Measurements from ENCODE around the gene LRRK1. TPM values are rescaled to one million over a fixed set of nuclear protein-coding genes. Genes with fewer than 3 reads are reported as not detected.

The LRRK1 gene
- polyA plus RNA-seq, 1 of the 3 experiments (the other 2 are of a cell fraction) = 6.9 TPM

DNA sequence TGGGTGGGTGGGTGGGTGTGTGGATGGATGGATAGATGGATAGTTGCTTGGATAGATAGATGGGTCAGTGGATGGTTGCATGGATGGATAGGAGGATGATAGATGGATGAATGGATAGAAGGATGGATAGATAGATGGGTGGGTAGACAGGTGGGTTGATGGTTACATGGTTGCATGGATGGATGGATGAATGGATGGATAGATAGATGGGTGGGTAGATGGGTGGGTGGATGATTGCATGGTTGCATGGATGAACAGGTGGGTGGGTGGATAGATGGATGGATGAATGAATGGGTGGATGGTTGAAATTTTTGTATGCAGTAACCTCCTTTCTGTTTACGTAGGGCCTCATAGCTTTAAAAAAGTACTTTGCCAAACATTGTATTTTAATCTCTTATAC is 79.5 kb downstream of the LRRK1 start (continued):
- TF ChIP-seq YY1 (IDR thresholded peaks at IDR 0.05; ENCODE audit: low read depth) (no peak), TCF12 (IDR thresholded peaks at IDR 0.05) (no peak), JUND (IDR thresholded peaks at IDR 0.05) (no peak), RCOR1 (IDR thresholded peaks at IDR 0.05; ENCODE audit: low read length) (no peak)
- TF ChIP-seq, protein P1, sequence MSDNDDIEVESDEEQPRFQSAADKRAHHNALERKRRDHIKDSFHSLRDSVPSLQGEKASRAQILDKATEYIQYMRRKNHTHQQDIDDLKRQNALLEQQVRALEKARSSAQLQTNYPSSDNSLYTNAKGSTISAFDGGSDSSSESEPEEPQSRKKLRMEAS (IDR thresholded peaks at IDR 0.05; ENCODE audit: low read depth) = no peak

DNA sequence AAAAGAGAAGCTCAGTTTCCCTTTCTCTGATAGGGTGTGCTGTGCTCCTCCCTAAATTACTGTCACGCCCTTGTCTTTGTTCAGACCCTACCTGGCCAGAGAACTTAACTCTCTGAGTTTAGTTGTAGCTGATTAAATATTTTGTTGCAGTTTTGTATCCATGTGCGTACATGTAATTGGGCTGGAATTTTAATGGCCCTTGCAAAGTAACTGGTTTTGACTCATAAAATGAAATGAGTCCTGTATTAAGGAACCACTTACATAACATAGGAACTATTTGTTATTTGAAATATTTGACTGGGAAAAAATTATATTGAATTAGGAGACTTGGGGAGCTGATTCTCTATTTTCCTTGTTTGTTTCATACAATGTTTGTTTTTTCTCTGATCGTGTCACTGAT is 80.2 kb downstream of the LRRK1 start:
- Histone ChIP-seq H3K9me2 (no peaks in the 10 kb centered on the region), H3K4me2 (0 out of 2 replicates have a peak overlapping the region, but pooled peaks have one; percentile 34), H3K27ac (ENCODE audit: low read depth in 2 of 2, low read length in 1 of 2) (peak overlapping the region; percentile 14 to 73; a peak in 3 of 4 replicates), H3K36me3 (replicated peaks in 1 of 2; ENCODE audit: control insufficient read depth in 1 of 2, insufficient read depth in 2 of 2, low read length in 1 of 2) (peaks cover 0 to 5% of the 10 kb centered on the region in 2 experiments), H3K79me2 (ENCODE audit: insufficient read depth) (no peaks in the 10 kb centered on the region; the same call in 1 of the 2 replicates), H3K4me1 (ENCODE audit: control insufficient read depth in 1 of 2, insufficient read depth in 2 of 2, low read depth in 1 of 2, low read length in 1 of 2) (peaks cover 3 to 16% of the 10 kb centered on the region in 2 experiments), H3K9me3 (no peaks in the 10 kb centered on the region), H2AFZ (ENCODE audit: low read depth) (no peak overlapping the region), H4K20me1 (ENCODE audit: insufficient read depth) (no peaks in the 10 kb centered on the region), H3F3A (replicated peaks; ENCODE audit: insufficient read depth) (no peaks in the 10 kb centered on the region), H3K4me3 (ENCODE audit: low read depth in 2 of 2, low read length in 1 of 2) (no peak overlapping the region), H3K27me3 (ENCODE audit: insufficient read depth) (no peaks in the 10 kb centered on the region), H3K9ac (peak overlapping the region; percentile 21; the same call in 1 of the 2 replicates)
- 64% methylated on average over 3 of the region's 3 CpGs for WGBS (ENCODE audit: low lambda C conversion rate)
- POLR2A ChIA-PET = no interaction called here
- no peak for TF ChIP-seq TAF1 (IDR thresholded peaks at IDR 0.05; ENCODE audit: borderline replicate concordance, low read depth, low read length)
- no peak for TF ChIP-seq RCOR1 (IDR thresholded peaks at IDR 0.05; ENCODE audit: low read length)
- TF ChIP-seq YY1 (IDR thresholded peaks at IDR 0.05; ENCODE audit: low read depth) = no peak
- TF ChIP-seq TEAD4 (IDR thresholded peaks at IDR 0.05; ENCODE audit: borderline replicate concordance, insufficient read depth) = 0 out of 2 replicates have a peak, but pooled peaks have one; percentile 12
- TF ChIP-seq, protein P2, sequence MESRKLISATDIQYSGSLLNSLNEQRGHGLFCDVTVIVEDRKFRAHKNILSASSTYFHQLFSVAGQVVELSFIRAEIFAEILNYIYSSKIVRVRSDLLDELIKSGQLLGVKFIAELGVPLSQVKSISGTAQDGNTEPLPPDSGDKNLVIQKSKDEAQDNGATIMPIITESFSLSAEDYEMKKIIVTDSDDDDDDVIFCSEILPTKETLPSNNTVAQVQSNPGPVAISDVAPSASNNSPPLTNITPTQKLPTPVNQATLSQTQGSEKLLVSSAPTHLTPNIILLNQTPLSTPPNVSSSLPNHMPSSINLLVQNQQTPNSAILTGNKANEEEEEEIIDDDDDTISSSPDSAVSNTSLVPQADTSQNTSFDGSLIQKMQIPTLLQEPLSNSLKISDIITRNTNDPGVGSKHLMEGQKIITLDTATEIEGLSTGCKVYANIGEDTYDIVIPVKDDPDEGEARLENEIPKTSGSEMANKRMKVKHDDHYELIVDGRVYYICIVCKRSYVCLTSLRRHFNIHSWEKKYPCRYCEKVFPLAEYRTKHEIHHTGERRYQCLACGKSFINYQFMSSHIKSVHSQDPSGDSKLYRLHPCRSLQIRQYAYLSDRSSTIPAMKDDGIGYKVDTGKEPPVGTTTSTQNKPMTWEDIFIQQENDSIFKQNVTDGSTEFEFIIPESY (IDR thresholded peaks at IDR 0.05; ENCODE audit: borderline replicate concordance, low read depth) = no peak
- TF ChIP-seq SMC3 (IDR thresholded peaks at IDR 0.05; ENCODE audit: low read depth, low read length) = no peak
- no peak for DNase-seq
- CTCF ChIA-PET = interaction anchor here (0.7 to 6.9 kb wide), 7 partner anchors 9 to 650 kb away, joined by 3 to 66 read pairs (median 6); partner anchors contain the start of gene LRRK1

DNA sequence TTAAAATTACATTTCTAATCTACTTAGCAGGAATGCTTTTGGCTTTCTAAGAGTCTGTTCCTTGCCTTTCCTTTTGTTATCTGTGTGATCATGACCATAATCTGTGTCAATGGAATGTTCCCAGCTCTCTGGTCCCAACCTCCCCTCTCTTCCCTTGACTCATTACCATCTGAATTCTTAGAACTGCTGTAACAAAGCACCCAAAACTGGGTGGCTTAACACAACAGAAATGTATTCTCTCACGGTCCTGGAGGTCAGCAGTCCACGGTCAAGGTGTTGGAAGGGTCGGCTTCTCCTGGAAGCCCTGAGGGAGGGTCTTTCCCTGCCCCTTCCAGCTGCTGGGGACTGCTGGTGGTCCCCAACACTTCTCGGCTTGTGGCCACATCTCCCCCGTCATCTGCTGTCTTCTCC is 81.1 kb downstream of the LRRK1 start:
- no peaks in the 10 kb centered on the region for H3F3A ChIP-seq (replicated peaks; ENCODE audit: insufficient read depth)
- H3K9me3 ChIP-seq = no peaks in the 10 kb centered on the region
- TF ChIP-seq YY1 (IDR thresholded peaks at IDR 0.05; ENCODE audit: low read depth) (no peak), ELF1 (IDR thresholded peaks at IDR 0.05) (no peak), JUND (IDR thresholded peaks at IDR 0.05) (no peak), RFX5 (IDR thresholded peaks at IDR 0.05; ENCODE audit: low read length) (no peak)
- TF ChIP-seq, protein P1 (IDR thresholded peaks at IDR 0.05; ENCODE audit: low read depth) = no peak
- H3K27ac ChIP-seq (ENCODE audit: low read depth in 2 of 2, low read length in 1 of 2) = peak overlapping the region in 1 of 2 experiments; percentile 73; a peak in 2 of 4 replicates
- H3K4me1 ChIP-seq (ENCODE audit: control insufficient read depth in 1 of 2, insufficient read depth in 2 of 2, low read depth in 1 of 2, low read length in 1 of 2) = peaks cover 3 to 16% of the 10 kb centered on the region in 2 experiments
- no peaks in the 10 kb centered on the region; the same call in 1 of the 2 replicates for H3K79me2 ChIP-seq (ENCODE audit: insufficient read depth)
- no peaks in the 10 kb centered on the region for H3K36me3 ChIP-seq (replicated peaks in 1 of 2; ENCODE audit: control insufficient read depth in 1 of 2, insufficient read depth in 2 of 2, low read length in 1 of 2)
- H2AFZ ChIP-seq (ENCODE audit: low read depth) = no peak overlapping the region
- 93% methylated on average over 5 of the region's 5 CpGs for WGBS (ENCODE audit: low lambda C conversion rate)
- POLR2A ChIA-PET = no interaction called here
- H3K9me2 ChIP-seq = no peaks in the 10 kb centered on the region
- peak overlapping the region; percentile 34; the same call in 1 of the 2 replicates for H3K4me2 ChIP-seq
- no peak for DNase-seq
- no peak overlapping the region; the same call in 1 of the 2 replicates for H3K9ac ChIP-seq
- no peaks in the 10 kb centered on the region for H3K27me3 ChIP-seq (ENCODE audit: insufficient read depth)
- CTCF ChIA-PET = interaction anchor here (1.2 to 6.9 kb wide), 6 partner anchors 8 to 651 kb away, joined by 3 to 66 read pairs (median 8); partner anchors contain the start of gene LRRK1
- no peak overlapping the region for H3K4me3 ChIP-seq (ENCODE audit: low read depth in 2 of 2, low read length in 1 of 2)
- H4K20me1 ChIP-seq (ENCODE audit: insufficient read depth) = no peaks in the 10 kb centered on the region
